GM18868 (cell line): ENCODE measurements around the gene EFNB1.
A peak's percentile ranks its signal among the peaks of the same experiment; 100 is the strongest.
"Not testable (repeated sequence)": the region's sequence is repeated elsewhere in the genome, so short reads cannot be mapped to it uniquely, and the experiment has no call there.

Experiments used
- ATAC-seq: cut with Tn5 transposase; IDR thresholded peaks from one replicate; pipeline ENCODE4 v1.9.1; 2021; ENCODE audit warnings: mild to moderate bottlenecking, moderate library complexity; ENCODE audit not compliant: unreplicated experiment

EFNB1 gene

GRCh38 chrX:68828740-68829581, at the start of gene EFNB1:
TSS of gene EFNB1 (plus strand) at chrX:68829021. CDS start at chrX:68829777, 756 bp downstream.
- ATAC-seq: peak; percentile 92

- not testable (repeated sequence) for ATAC-seq
Measured at GRCh38 chrX:68781295-68781694, 47.5 kb upstream of the EFNB1 start.

- ATAC-seq: no peak
Measured at GRCh38 chrX:68784816-68785215, 44.0 kb upstream of the EFNB1 start.

- ATAC-seq: not testable (repeated sequence)
Measured at GRCh38 chrX:68786581-68786980, 42.2 kb upstream of the EFNB1 start.

- no peak for ATAC-seq
Measured at GRCh38 chrX:68789966-68790365, 38.9 kb upstream of the EFNB1 start.

- no peak for ATAC-seq
Measured at GRCh38 chrX:68792083-68792482, 36.7 kb upstream of the EFNB1 start.

- no peak for ATAC-seq
Measured at GRCh38 chrX:68794461-68794860, 34.4 kb upstream of the EFNB1 start.

GRCh38 chrX:68795741-68796140, 33.1 kb upstream of the EFNB1 start:
- ATAC-seq: no peak

GRCh38 chrX:68798400-68798799, 30.4 kb upstream of the EFNB1 start:
- ATAC-seq: not testable (repeated sequence)

- ATAC-seq: no peak
Measured at GRCh38 chrX:68801737-68802290, 27.0 kb upstream of the EFNB1 start.

GRCh38 chrX:68807818-68808217, 21.0 kb upstream of the EFNB1 start:
- no peak for ATAC-seq

GRCh38 chrX:68808686-68809357, 20.0 kb upstream of the EFNB1 start:
- no peak for ATAC-seq

- ATAC-seq: no peak
Measured at GRCh38 chrX:68820476-68821110, 8.2 kb upstream of the EFNB1 start.

- no peak for ATAC-seq
Measured at GRCh38 chrX:68821616-68822015, 7.2 kb upstream of the EFNB1 start.

GRCh38 chrX:68822641-68823410, 6.0 kb upstream of the EFNB1 start:
- ATAC-seq: peak; percentile 72

- ATAC-seq: no peak
Measured at GRCh38 chrX:68823413-68824151, 5.2 kb upstream of the EFNB1 start.

GRCh38 chrX:68824152-68824433, 4.7 kb upstream of the EFNB1 start:
- no peak for ATAC-seq

- no peak for ATAC-seq
Measured at GRCh38 chrX:68824565-68825125, 4.2 kb upstream of the EFNB1 start.

GRCh38 chrX:68826113-68826980, 2.5 kb upstream of the EFNB1 start:
- ATAC-seq: no peak
